ENCODE data around the gene LONP1.

DNA sequence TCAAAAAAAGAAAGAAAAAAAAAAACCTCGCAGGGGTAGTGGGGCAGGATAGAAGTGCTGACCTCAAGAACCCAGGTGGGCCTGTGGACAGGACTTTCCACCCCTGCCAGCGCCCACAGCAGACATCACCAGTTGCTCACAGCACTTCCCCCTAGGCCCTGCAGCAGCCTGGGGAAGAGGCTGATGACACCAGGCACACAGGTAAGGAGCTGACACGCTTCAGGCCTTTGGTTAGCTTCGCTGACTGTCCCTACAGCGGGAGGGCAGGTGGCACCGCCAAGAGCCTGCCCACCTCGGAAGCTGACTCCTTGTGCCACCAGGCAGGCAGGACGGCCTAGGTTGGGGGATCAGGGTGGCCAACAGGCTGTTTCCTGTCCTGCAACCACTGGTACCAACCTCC, 8.9 kb downstream of the LONP1 start:
- TF ChIP-seq CTCF (IDR thresholded peaks at IDR 0.05; ENCODE audit: low read depth, low read length, missing input control): no peak
- TF ChIP-seq GABPA (IDR thresholded peaks at IDR 0.05 in 1 of 2, conservative IDR thresholded peaks at IDR 0.05 in 1 of 2): no peak
- no peak for TF ChIP-seq RAD21 (IDR thresholded peaks at IDR 0.05)
- TF ChIP-seq YY1 (IDR thresholded peaks at IDR 0.05): no peak
- no peak for TF ChIP-seq EGR1 (IDR thresholded peaks at IDR 0.05; ENCODE audit: low read depth in 2 of 2)
- TF ChIP-seq MAX (IDR thresholded peaks at IDR 0.05): no peak
- no peak for TF ChIP-seq JUND (IDR thresholded peaks at IDR 0.05)
- TF ChIP-seq ATF3 (IDR thresholded peaks at IDR 0.05): no peak
- TF ChIP-seq, protein P1, sequence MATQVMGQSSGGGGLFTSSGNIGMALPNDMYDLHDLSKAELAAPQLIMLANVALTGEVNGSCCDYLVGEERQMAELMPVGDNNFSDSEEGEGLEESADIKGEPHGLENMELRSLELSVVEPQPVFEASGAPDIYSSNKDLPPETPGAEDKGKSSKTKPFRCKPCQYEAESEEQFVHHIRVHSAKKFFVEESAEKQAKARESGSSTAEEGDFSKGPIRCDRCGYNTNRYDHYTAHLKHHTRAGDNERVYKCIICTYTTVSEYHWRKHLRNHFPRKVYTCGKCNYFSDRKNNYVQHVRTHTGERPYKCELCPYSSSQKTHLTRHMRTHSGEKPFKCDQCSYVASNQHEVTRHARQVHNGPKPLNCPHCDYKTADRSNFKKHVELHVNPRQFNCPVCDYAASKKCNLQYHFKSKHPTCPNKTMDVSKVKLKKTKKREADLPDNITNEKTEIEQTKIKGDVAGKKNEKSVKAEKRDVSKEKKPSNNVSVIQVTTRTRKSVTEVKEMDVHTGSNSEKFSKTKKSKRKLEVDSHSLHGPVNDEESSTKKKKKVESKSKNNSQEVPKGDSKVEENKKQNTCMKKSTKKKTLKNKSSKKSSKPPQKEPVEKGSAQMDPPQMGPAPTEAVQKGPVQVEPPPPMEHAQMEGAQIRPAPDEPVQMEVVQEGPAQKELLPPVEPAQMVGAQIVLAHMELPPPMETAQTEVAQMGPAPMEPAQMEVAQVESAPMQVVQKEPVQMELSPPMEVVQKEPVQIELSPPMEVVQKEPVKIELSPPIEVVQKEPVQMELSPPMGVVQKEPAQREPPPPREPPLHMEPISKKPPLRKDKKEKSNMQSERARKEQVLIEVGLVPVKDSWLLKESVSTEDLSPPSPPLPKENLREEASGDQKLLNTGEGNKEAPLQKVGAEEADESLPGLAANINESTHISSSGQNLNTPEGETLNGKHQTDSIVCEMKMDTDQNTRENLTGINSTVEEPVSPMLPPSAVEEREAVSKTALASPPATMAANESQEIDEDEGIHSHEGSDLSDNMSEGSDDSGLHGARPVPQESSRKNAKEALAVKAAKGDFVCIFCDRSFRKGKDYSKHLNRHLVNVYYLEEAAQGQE (IDR thresholded peaks at IDR 0.05): no peak
- no peak for TF ChIP-seq FOXA1 (IDR thresholded peaks at IDR 0.05)
- TF ChIP-seq HNF4G (IDR thresholded peaks at IDR 0.05): no peak
- TF ChIP-seq NR2F2 (IDR thresholded peaks at IDR 0.05): no peak
- no peak for TF ChIP-seq TAF1 (conservative IDR thresholded peaks at IDR 0.05)

All from liver (tissue), 3 donors.